GM13977 (cell line): Measurements from ENCODE around the gene ADGRG2.

Source experiments
- DNase-seq: peaks from one replicate; pipeline ENCODE4 v3.0.0; 2012; ENCODE audit warnings: low spot score
- CTCF ChIP-seq: IDR thresholded peaks from 2 replicates; pipeline ENCODE4 v1.5.1; 2012; ENCODE audit warnings: mild to moderate bottlenecking, control low read depth; ENCODE audit not compliant: insufficient read depth; ENCODE audit errors: extremely low read depth, missing control alignments
- in situ Hi-C: fragments of 300-500 bp; cut with MboI; formaldehyde crosslinking; loops from one replicate; pipeline ENCODE4 v1.12.0; 2022; ENCODE audit warnings: low sequenced_read_pairs, low pct_unique_long_range_greater_than_20kb, mixed read lengths, inconsistent platforms; ENCODE audit not compliant: unreplicated experiment

Gene ADGRG2

DNA sequence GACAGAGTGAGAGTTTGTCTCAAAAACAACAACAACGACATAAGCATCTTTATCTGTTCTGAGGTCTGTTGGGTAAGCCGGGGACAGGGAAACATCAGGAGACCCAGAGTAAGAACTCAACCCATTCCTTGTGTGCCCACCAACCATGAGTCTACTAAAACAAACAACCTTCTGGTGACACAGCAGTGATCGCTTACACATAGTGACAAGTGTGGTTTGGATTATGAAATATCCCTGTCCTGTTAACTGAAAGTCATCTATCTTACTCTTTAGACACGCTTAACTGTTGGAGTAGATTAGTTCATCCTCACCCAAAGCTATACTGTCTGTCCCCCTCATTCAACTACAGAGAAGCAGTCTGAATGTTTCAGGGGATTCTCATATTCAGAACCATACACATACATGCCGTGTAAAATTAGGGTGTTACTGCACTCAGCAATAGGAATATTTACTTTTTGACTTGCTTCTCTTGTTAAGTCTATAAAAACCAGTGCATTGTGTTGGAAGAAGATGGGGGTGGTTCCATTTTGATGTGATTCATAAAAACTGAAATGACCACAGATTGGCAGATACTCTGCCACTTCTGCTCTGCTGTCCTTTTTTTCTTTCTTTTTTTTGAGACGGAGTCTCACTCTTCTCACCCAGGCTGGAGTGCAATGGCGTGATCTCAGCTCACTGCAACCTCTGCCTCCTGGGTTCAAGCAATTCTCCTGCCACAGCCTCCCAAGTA lies 165.8 kb downstream of the ADGRG2 start:
- TF ChIP-seq CTCF, result no peak
- in situ Hi-C loops, result no loop called here
- DNase-seq, result no peak

DNA sequence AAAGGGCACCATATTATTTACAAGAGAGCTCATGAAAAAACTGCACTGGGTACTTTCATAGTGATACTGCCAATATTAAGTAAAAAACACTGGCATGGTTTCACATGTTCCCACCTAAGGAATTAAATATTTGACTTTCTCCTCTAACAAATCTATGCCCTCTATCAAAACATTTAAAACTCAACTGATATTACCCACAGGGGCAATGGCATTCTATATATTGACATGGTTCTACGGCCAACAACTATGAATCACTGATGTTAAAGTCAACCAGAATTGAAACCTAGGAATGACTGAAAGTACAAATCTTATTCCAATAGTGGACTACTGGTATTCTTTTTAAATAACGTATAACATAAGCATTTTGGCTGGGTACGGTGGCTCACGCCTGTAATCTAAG lies 166.6 kb downstream of the ADGRG2 start:
- in situ Hi-C loops, result no loop called here
- TF ChIP-seq CTCF, result no peak
- no peak for DNase-seq

GRCh38 chrX:18951032-18951431 lies 171.2 kb downstream of the ADGRG2 start:
- no peak for DNase-seq
- no peak for TF ChIP-seq CTCF
- in situ Hi-C loops, result no loop called here

- DNase-seq, result no peak
- in situ Hi-C loops, result no loop called here
- TF ChIP-seq CTCF, result no peak
Observed at GRCh38 chrX:18949944-18950301, 172.3 kb downstream of the ADGRG2 start.

GRCh38 chrX:18949291-18949943 lies 172.9 kb downstream of the ADGRG2 start:
- no peak for DNase-seq
- TF ChIP-seq CTCF, result no peak
- in situ Hi-C loops, result no loop called here

- DNase-seq, result no peak
Observed at GRCh38 chrX:18946611-18947010, 175.7 kb downstream of the ADGRG2 start.

More at GRCh38 chrX:18946611-18947010, 175.7 kb downstream of the ADGRG2 start:
- no peak for TF ChIP-seq CTCF
- in situ Hi-C loops, result no loop called here
